Endothelial cell of umbilical vein (primary cell): Measurements from ENCODE around the gene TLNRD1. TPM values are rescaled to one million over a fixed set of nuclear protein-coding genes. Genes with fewer than 3 reads are reported as not detected.

ENCODE experiments used
- BruUV-seq: library from RNA; stranded (reverse); fragments of 400-500 nt; replicated peaks from 2 replicates; lab custom pipeline; 2021; lab: Mats Ljungman, UMichigan
- CTCF ChIA-PET: fragments of 300-600, 350-600 bp; sonication (Branson Sonifier 250); formaldehyde crosslinking; loops from one replicate; lab custom pipeline; 2021; ENCODE audit warnings: antibody characterized with exemption, inconsistent platforms; lab: Charles Lee
- POLR2A ChIA-PET: fragments of 300-600, 350-600 bp; sonication (Branson Sonifier 250); formaldehyde crosslinking; loops from one replicate; lab custom pipeline; 2021; ENCODE audit warnings: antibody characterized with exemption, inconsistent platforms; lab: Charles Lee
- DNase-seq: peaks from one replicate; pipeline ENCODE4 v3.0.0-alpha.2; 2011; ENCODE audit warnings: low read depth, low spot score
- FAIRE-seq: peaks from 2 replicates; lab custom pipeline; 2011; peaks lifted over from hg19 to GRCh38; lab: Jason Lieb, UNC
- H2AFZ ChIP-seq: 2 replicates; pipeline ENCODE4 v1.6.0; 2012; ENCODE audit warnings: low read depth, low read length, control low read depth, inconsistent platforms
- H3K27ac ChIP-seq: 2 replicates; pipeline ENCODE4 v1.5.1; 2011; ENCODE audit warnings: low read depth, mild to moderate bottlenecking, control low read depth, low read length, moderate library complexity; ENCODE audit not compliant: insufficient read depth
- H3K27me3 ChIP-seq, 2 experiments: 2 replicates each; pipeline versions ENCODE4 v1.6.0 to v1.6.1; 2011; ENCODE audit warnings: low read length in 2 of 2, mixed read lengths in 1 of 2; ENCODE audit not compliant: control insufficient read depth in 2 of 2, insufficient read depth in 2 of 2
- H3K36me3 ChIP-seq, 2 experiments: 2 replicates in 1 of 2; 3 replicates in 1 of 2; pipeline ENCODE4 v1.5.1; 2011; ENCODE audit warnings: low read length in 2 of 2, mild to moderate bottlenecking in 1 of 2, moderate library complexity in 1 of 2; ENCODE audit not compliant: control insufficient read depth in 2 of 2, insufficient read depth in 2 of 2; ENCODE audit errors: extremely low read depth in 1 of 2
- H3K4me1 ChIP-seq: 3 replicates; pipeline ENCODE4 v1.5.1; 2011; ENCODE audit warnings: mild to moderate bottlenecking, low read length; ENCODE audit not compliant: control insufficient read depth, insufficient read depth; ENCODE audit errors: extremely low read depth
- H3K4me2 ChIP-seq: 2 replicates; pipeline ENCODE4 v1.6.1; 2011; ENCODE audit warnings: low read length, control low read depth, mixed read lengths; ENCODE audit not compliant: insufficient read depth
- H3K4me3 ChIP-seq, 3 experiments: fragments of 200-600 bp in 1 of 3; sonication (generic), shearing (Covaris generic) in 1 of 3; replicated peaks in 1 of 3; 2 replicates each; pipeline ENCODE4 v1.5.1; 2011 to 2016; ENCODE audit warnings: control low read depth in 3 of 3, low read length in 3 of 3, mild to moderate bottlenecking in 2 of 3, inconsistent platforms in 1 of 3, low read depth in 1 of 3, moderate library complexity in 1 of 3; ENCODE audit not compliant: insufficient read depth in 1 of 3
- H3K79me2 ChIP-seq: 2 replicates; pipeline ENCODE4 v1.6.0; 2012; ENCODE audit warnings: low read length, inconsistent platforms; ENCODE audit not compliant: control insufficient read depth, insufficient read depth
- H3K9ac ChIP-seq: replicated peaks from 2 replicates; pipeline ENCODE3; 2011; ENCODE audit warnings: low read length, control low read depth; ENCODE audit not compliant: insufficient read depth; ENCODE audit errors: extremely low read depth
- H3K9me1 ChIP-seq: replicated peaks from 3 replicates; pipeline ENCODE4 v1.6.0; 2011; ENCODE audit warnings: mild to moderate bottlenecking, low read length; ENCODE audit not compliant: control insufficient read depth, insufficient read depth; ENCODE audit errors: extremely low read depth
- H3K9me3 ChIP-seq: replicated peaks from 2 replicates; pipeline ENCODE4 v1.5.1; 2012; ENCODE audit warnings: low read length, inconsistent platforms; ENCODE audit not compliant: control insufficient read depth, insufficient read depth
- H4K20me1 ChIP-seq: replicated peaks from 2 replicates; pipeline ENCODE3; 2011; ENCODE audit warnings: mild to moderate bottlenecking, low read length; ENCODE audit not compliant: control insufficient read depth, insufficient read depth; ENCODE audit errors: extremely low read depth
- EZH2 ChIP-seq: IDR thresholded peaks from 2 replicates; pipeline ENCODE4 v1.6.1; 2012; ENCODE audit warnings: borderline replicate concordance, low read depth, mild to moderate bottlenecking, moderate library complexity, low read length, inconsistent platforms; ENCODE audit not compliant: severe bottlenecking
- FOS ChIP-seq: IDR thresholded peaks from 2 replicates; pipeline ENCODE4 v1.6.1; 2011; ENCODE audit warnings: mild to moderate bottlenecking, low read length, moderate library complexity, borderline replicate concordance; ENCODE audit not compliant: insufficient read depth
- GATA2 ChIP-seq: IDR thresholded peaks from 2 replicates; pipeline ENCODE4 v1.7.0; 2011; ENCODE audit warnings: low read depth, mild to moderate bottlenecking, moderate library complexity, mixed read lengths, low read length; ENCODE audit not compliant: insufficient read length, insufficient read depth
- JUN ChIP-seq: IDR thresholded peaks from 2 replicates; pipeline ENCODE4 v1.6.1; 2011; ENCODE audit warnings: borderline replicate concordance, low read depth; ENCODE audit not compliant: insufficient read length, insufficient read depth
- MYC ChIP-seq: IDR thresholded peaks from one replicate; pipeline ENCODE4 v1.6.1; 2011; ENCODE audit warnings: mild to moderate bottlenecking, low read depth, low read length
- POLR2A ChIP-seq: IDR thresholded peaks from 2 replicates; pipeline ENCODE4 v1.6.1; 2012; ENCODE audit warnings: low read depth, mild to moderate bottlenecking, control low read depth, low read length
- POLR2AphosphoS5 ChIP-seq: IDR thresholded peaks from 2 replicates; pipeline ENCODE4 v1.6.1; 2012; ENCODE audit warnings: low read depth, mild to moderate bottlenecking, control low read depth, low read length, moderate library complexity; ENCODE audit not compliant: insufficient read depth
- dilution Hi-C: fragments of 300-500 bp; cut with MboI; formaldehyde crosslinking; loops from one replicate; pipeline ENCODE4 v1.15.0; 2019; ENCODE audit warnings: low sequenced_read_pairs; ENCODE audit not compliant: extremely low pct_ligation_motif_present
- intact Hi-C: fragments of 100-400 bp; cut with micrococcal nuclease; formaldehyde crosslinking; loops from one replicate; pipeline ENCODE4 v1.10.0; 2022
- polyA plus RNA-seq, 4 experiments: library from polyadenylated mRNA; depleted of rRNA in 3 of 4; stranded (reverse) in 3 of 4; unstranded in 1 of 4; fragments of >200 nt; gene quantifications; 2 replicates each; pipeline versions ENCODE4 v1.2.1 to v1.2.3, GENCODE V29; 2011 to 2012; ENCODE audit warnings: missing spikeins in 1 of 4
- total RNA-seq: library from RNA; stranded (reverse); gene quantifications from 2 replicates; pipeline ENCODE4 v1.2.3, GENCODE V29; 2021
- TF ChIP-seq, protein P1 (sequence below), 2 donors: IDR thresholded peaks; 1 replicate in 1 of 2; 2 replicates in 1 of 2; pipeline ENCODE4 v1.5.1; 2011; ENCODE audit warnings: low read length in 2 of 2, mild to moderate bottlenecking in 2 of 2, moderate library complexity in 2 of 2, control low read depth in 1 of 2, inconsistent platforms in 1 of 2, low read depth in 1 of 2; ENCODE audit not compliant: insufficient read depth in 1 of 2; ENCODE audit errors: extremely low read depth in 1 of 2
- TF ChIP-seq, protein P2 (sequence below): IDR thresholded peaks from 2 replicates; pipeline ENCODE4 v1.6.1; 2011; ENCODE audit not compliant: insufficient read depth, insufficient read length

Gene TLNRD1
- total and polyA plus RNA-seq, 2 donors (not counting 3 experiments of a cell fraction or from before 2014, with no cell fraction given) = 17.8 to 33.0 TPM

DNA sequence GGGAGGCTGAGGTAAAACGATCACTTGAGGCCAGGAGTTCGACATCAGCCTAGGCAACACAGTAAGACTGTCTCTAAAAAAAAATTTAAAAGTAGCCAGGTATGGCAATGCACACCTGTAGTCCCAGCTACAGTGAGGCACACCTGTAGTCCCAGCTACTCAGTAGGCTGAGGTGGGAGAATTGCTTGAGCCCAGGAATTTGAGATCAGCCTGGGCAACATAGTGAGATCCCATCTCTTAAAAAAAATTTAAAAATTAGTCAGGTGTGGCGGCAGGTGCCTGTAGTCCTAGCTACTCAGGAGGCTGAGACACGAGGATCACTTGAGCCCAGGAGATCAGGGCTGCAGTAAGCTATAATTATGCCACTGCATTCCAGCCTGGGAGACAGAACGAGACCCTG is 17.9 kb upstream of the TLNRD1 start:
- peaks cover 10% of the 10 kb centered on the region for H3K4me1 ChIP-seq
- CTCF ChIA-PET = interaction anchor here (1.3 kb wide), 1 partner anchor 283 kb away, joined by 5 read pairs; no protein-coding TSS in a partner anchor
- intact Hi-C loops = no loop called here

More for the DNA sequence above, 17.9 kb upstream of the TLNRD1 start:
- H3K4me2 ChIP-seq = no peak overlapping the region
- POLR2A ChIA-PET = no interaction called here
- dilution Hi-C loops = no loop called here
- no peaks in the 10 kb centered on the region for H3K9me3 ChIP-seq
- no peaks in the 10 kb centered on the region for H3K9me1 ChIP-seq
- no peak overlapping the region for H3K4me3 ChIP-seq
- H4K20me1 ChIP-seq = peaks cover 2% of the 10 kb centered on the region
- no peak overlapping the region for H3K9ac ChIP-seq
- no peak overlapping the region for H2AFZ ChIP-seq
- no peak overlapping the region for H3K27ac ChIP-seq
- no peaks in the 10 kb centered on the region for H3K27me3 ChIP-seq
- TF ChIP-seq, protein P1, sequence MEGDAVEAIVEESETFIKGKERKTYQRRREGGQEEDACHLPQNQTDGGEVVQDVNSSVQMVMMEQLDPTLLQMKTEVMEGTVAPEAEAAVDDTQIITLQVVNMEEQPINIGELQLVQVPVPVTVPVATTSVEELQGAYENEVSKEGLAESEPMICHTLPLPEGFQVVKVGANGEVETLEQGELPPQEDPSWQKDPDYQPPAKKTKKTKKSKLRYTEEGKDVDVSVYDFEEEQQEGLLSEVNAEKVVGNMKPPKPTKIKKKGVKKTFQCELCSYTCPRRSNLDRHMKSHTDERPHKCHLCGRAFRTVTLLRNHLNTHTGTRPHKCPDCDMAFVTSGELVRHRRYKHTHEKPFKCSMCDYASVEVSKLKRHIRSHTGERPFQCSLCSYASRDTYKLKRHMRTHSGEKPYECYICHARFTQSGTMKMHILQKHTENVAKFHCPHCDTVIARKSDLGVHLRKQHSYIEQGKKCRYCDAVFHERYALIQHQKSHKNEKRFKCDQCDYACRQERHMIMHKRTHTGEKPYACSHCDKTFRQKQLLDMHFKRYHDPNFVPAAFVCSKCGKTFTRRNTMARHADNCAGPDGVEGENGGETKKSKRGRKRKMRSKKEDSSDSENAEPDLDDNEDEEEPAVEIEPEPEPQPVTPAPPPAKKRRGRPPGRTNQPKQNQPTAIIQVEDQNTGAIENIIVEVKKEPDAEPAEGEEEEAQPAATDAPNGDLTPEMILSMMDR (IDR thresholded peaks at IDR 0.05; ENCODE audit: extremely low read depth in 1 of 2, insufficient read depth in 1 of 2, low read depth in 1 of 2, low read length in 2 of 2) = no peak
- TF ChIP-seq MYC = no peak
- no peak for TF ChIP-seq POLR2AphosphoS5
- TF ChIP-seq EZH2 = no peak
- no peak for TF ChIP-seq FOS
- TF ChIP-seq GATA2 = no peak
- TF ChIP-seq, protein P2, sequence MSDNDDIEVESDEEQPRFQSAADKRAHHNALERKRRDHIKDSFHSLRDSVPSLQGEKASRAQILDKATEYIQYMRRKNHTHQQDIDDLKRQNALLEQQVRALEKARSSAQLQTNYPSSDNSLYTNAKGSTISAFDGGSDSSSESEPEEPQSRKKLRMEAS = no peak
- TF ChIP-seq JUN = no peak
- no peak for TF ChIP-seq POLR2A
- FAIRE-seq (no peak), DNase-seq (no peak)
- H3K36me3 ChIP-seq = peaks cover 4% of the 10 kb centered on the region in 2 experiments
- H3K79me2 ChIP-seq = peaks cover 42% of the 10 kb centered on the region
- BruUV-seq = no TSS peak
